Measurements from ENCODE around the gene CRNKL1. TPM values are rescaled to one million over a fixed set of nuclear protein-coding genes. Genes with fewer than 3 reads are reported as not detected.
A peak's percentile ranks its signal among the peaks of the same experiment; 100 is the strongest.

Gene CRNKL1
- total and polyA plus RNA-seq, 2 donors (not counting 3 experiments of a cell fraction or from before 2014, with no cell fraction given) = 4.9 to 22.3 TPM

DNA sequence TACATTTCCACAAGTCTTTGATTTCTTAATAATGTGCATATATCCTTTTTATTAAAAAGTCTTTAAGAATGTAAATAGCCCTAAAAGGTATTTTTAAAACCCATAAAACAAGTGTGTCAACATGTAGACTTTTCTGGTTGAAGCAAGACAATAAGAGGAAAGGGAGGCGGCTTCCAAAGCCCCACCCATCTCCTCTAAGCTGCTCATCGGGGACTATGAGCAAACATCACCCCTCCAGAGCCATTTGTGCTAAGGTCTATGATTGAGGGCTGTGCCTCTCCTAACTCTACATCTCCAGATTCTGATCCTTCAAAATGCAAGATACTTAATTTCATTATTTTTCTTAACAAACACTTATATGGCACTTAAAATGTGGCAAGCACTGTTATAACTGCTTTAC lies 37.6 kb downstream of the CRNKL1 start:
- Histone ChIP-seq H3K9me1 (replicated peaks; ENCODE audit: control insufficient read depth, extremely low read depth, insufficient read depth, low read length) (no peaks in the 10 kb centered on the region), H3K36me3 (ENCODE audit: control insufficient read depth in 2 of 2, extremely low read depth in 1 of 2, insufficient read depth in 2 of 2, low read length in 2 of 2) (no peaks in the 10 kb centered on the region), H3K4me3 (replicated peaks in 1 of 3; ENCODE audit: insufficient read depth in 1 of 3, low read depth in 1 of 3, low read length in 3 of 3) (no peak overlapping the region), H2AFZ (ENCODE audit: low read depth, low read length) (no peak overlapping the region), H3K79me2 (ENCODE audit: control insufficient read depth, insufficient read depth, low read length) (peaks cover 25% of the 10 kb centered on the region), H3K9me3 (replicated peaks; ENCODE audit: control insufficient read depth, insufficient read depth, low read length) (no peaks in the 10 kb centered on the region), H3K4me2 (ENCODE audit: insufficient read depth, low read length) (no peak overlapping the region), H3K4me1 (ENCODE audit: control insufficient read depth, extremely low read depth, insufficient read depth, low read length) (peaks cover 18% of the 10 kb centered on the region), H3K9ac (replicated peaks; ENCODE audit: extremely low read depth, insufficient read depth, low read length) (no peak overlapping the region), H4K20me1 (replicated peaks; ENCODE audit: control insufficient read depth, extremely low read depth, insufficient read depth, low read length) (peaks cover 2% of the 10 kb centered on the region), H3K27ac (ENCODE audit: insufficient read depth, low read depth, low read length) (no peak overlapping the region), H3K27me3 (ENCODE audit: control insufficient read depth in 2 of 2, insufficient read depth in 2 of 2, low read length in 2 of 2) (no peaks in the 10 kb centered on the region)
- intact Hi-C loops (cut with micrococcal nuclease) (no loop called here), dilution Hi-C loops (cut with MboI; ENCODE audit: extremely low pct_ligation_motif_present, low sequenced_read_pairs) (no loop called here)
- ChIA-PET CTCF (no interaction called here), POLR2A (no interaction called here)
- no TSS peak for BruUV-seq (replicated peaks)
- no peak for TF ChIP-seq EZH2 (IDR thresholded peaks at IDR 0.05; ENCODE audit: borderline replicate concordance, low read depth, low read length, severe bottlenecking)
- FAIRE-seq (peak; percentile 62), DNase-seq (ENCODE audit: low read depth, low spot score) (peak; percentile 45)

- H3K9me1 ChIP-seq (replicated peaks; ENCODE audit: control insufficient read depth, extremely low read depth, insufficient read depth, low read length) = no peaks in the 10 kb centered on the region
- no peak overlapping the region for H3K9ac ChIP-seq (replicated peaks; ENCODE audit: extremely low read depth, insufficient read depth, low read length)
- H3K27ac ChIP-seq (ENCODE audit: insufficient read depth, low read depth, low read length) = no peak overlapping the region
- no peaks in the 10 kb centered on the region for H3K27me3 ChIP-seq (ENCODE audit: control insufficient read depth in 2 of 2, insufficient read depth in 2 of 2, low read length in 2 of 2)
- H2AFZ ChIP-seq (ENCODE audit: low read depth, low read length) = no peak overlapping the region
- TF ChIP-seq MAX (IDR thresholded peaks at IDR 0.05; ENCODE audit: insufficient read depth, insufficient read length) = no peak
- no peak for TF ChIP-seq GATA2 (IDR thresholded peaks at IDR 0.05; ENCODE audit: insufficient read depth, insufficient read length, low read depth, low read length)
- dilution Hi-C loops (cut with MboI; ENCODE audit: extremely low pct_ligation_motif_present, low sequenced_read_pairs) = no loop called here
- no peaks in the 10 kb centered on the region for H4K20me1 ChIP-seq (replicated peaks; ENCODE audit: control insufficient read depth, extremely low read depth, insufficient read depth, low read length)
- FAIRE-seq (no peak), DNase-seq (ENCODE audit: low read depth, low spot score) (no peak)
- H3K4me1 ChIP-seq (ENCODE audit: control insufficient read depth, extremely low read depth, insufficient read depth, low read length) = peaks cover 10% of the 10 kb centered on the region
- H3K9me3 ChIP-seq (replicated peaks; ENCODE audit: control insufficient read depth, insufficient read depth, low read length) = no peaks in the 10 kb centered on the region
- H3K4me3 ChIP-seq (replicated peaks in 1 of 3; ENCODE audit: insufficient read depth in 1 of 3, low read depth in 1 of 3, low read length in 3 of 3) = no peak overlapping the region
- ChIA-PET POLR2A (no interaction called here), CTCF (interaction anchor here (1.3 kb wide), 1 partner anchor 126 kb away, joined by 4 read pairs; no protein-coding TSS in a partner anchor)
- BruUV-seq (replicated peaks) = no TSS peak
- no peaks in the 10 kb centered on the region for H3K36me3 ChIP-seq (ENCODE audit: control insufficient read depth in 2 of 2, extremely low read depth in 1 of 2, insufficient read depth in 2 of 2, low read length in 2 of 2)
- intact Hi-C loops (cut with micrococcal nuclease) = no loop called here
- H3K79me2 ChIP-seq (ENCODE audit: control insufficient read depth, insufficient read depth, low read length) = peaks cover 3% of the 10 kb centered on the region
- H3K4me2 ChIP-seq (ENCODE audit: insufficient read depth, low read length) = no peak overlapping the region
Observed at GRCh38 chr20:20012541-20012940, 39.7 kb downstream of the CRNKL1 start.

Data from endothelial cell of umbilical vein (primary cell).